Stimulated activated CD8-positive, alpha-beta memory T cell treated with anti-CD3 and anti-CD28 coated beads, Interleukin-2, amount 100 ng/mL, for 48 hours (primary cell): ENCODE data around the gene PAFAH1B2.
"Not testable (repeated sequence)": the region's sequence is repeated elsewhere in the genome, so short reads cannot be mapped to it uniquely, and the experiment has no call there.

Experiments
- DNase-seq, 2 donors: peaks; one replicate each; pipeline ENCODE4 v3.0.0-alpha.2; 2020; ENCODE audit warnings: low read depth in 2 of 2

PAFAH1B2 gene

GRCh38 chr11:117202386-117203068 is 58.4 kb downstream of the PAFAH1B2 start:
- no peak for DNase-seq

GRCh38 chr11:117203069-117203407 is 59.0 kb downstream of the PAFAH1B2 start:
- no peak for DNase-seq

- DNase-seq, result no peak
Measured at GRCh38 chr11:117204283-117205080, 60.4 kb downstream of the PAFAH1B2 start.

GRCh38 chr11:117205211-117205818 is 61.2 kb downstream of the PAFAH1B2 start:
- no peak for DNase-seq

- not testable (repeated sequence) for DNase-seq
Measured at GRCh38 chr11:117206111-117206510, 62.0 kb downstream of the PAFAH1B2 start.

- DNase-seq, result not testable (repeated sequence)
Measured at GRCh38 chr11:117206859-117207258, 62.8 kb downstream of the PAFAH1B2 start.

- DNase-seq, result not testable (repeated sequence)
Measured at GRCh38 chr11:117207481-117207880, 63.4 kb downstream of the PAFAH1B2 start.

GRCh38 chr11:117208710-117209109 is 64.6 kb downstream of the PAFAH1B2 start:
- not testable (repeated sequence) for DNase-seq

GRCh38 chr11:117209351-117210125 is 65.5 kb downstream of the PAFAH1B2 start:
- not testable (repeated sequence) for DNase-seq

GRCh38 chr11:117210620-117211019 is 66.5 kb downstream of the PAFAH1B2 start:
- DNase-seq, result no peak

GRCh38 chr11:117212697-117213355 is 68.7 kb downstream of the PAFAH1B2 start:
- DNase-seq, result no peak

GRCh38 chr11:117214404-117215110 is 70.5 kb downstream of the PAFAH1B2 start:
- no peak for DNase-seq

- DNase-seq, result no peak
Measured at GRCh38 chr11:117217141-117218084, 73.3 kb downstream of the PAFAH1B2 start.

GRCh38 chr11:117218133-117218915 is 74.2 kb downstream of the PAFAH1B2 start:
- no peak for DNase-seq

- no peak for DNase-seq
Measured at GRCh38 chr11:117219001-117219400, 74.9 kb downstream of the PAFAH1B2 start.

GRCh38 chr11:117219455-117219854 is 75.4 kb downstream of the PAFAH1B2 start:
- no peak for DNase-seq

GRCh38 chr11:117219995-117220394 is 75.9 kb downstream of the PAFAH1B2 start:
- no peak for DNase-seq

GRCh38 chr11:117220568-117220967 is 76.5 kb downstream of the PAFAH1B2 start:
- DNase-seq, result no peak
